Measurements from ENCODE around the gene GLS2.
"Not testable (repeated sequence)": the region's sequence is repeated elsewhere in the genome, so short reads cannot be mapped to it uniquely, and the experiment has no call there.

Gene GLS2

DNA sequence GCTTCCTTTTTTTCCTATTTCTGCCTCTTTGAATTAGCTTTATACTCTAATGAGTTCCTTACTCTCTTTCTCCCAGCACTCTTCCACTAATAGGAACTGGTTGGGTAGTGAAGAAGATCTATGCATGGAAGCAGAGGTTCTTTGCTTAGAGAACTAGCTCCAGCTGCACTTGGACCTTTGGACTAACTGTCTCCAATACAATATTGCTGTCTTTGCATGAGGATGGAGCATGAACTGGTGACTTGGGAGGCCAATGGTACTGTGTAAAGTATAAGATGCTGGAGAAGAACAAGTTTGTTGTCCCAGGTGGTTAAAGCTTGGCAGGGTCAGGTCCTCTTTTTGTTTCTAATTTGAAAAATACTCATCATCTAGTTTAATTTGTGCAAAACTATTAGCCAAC lies 2.4 kb upstream of the GLS2 start:
- DNase-seq, result no peak

DNA sequence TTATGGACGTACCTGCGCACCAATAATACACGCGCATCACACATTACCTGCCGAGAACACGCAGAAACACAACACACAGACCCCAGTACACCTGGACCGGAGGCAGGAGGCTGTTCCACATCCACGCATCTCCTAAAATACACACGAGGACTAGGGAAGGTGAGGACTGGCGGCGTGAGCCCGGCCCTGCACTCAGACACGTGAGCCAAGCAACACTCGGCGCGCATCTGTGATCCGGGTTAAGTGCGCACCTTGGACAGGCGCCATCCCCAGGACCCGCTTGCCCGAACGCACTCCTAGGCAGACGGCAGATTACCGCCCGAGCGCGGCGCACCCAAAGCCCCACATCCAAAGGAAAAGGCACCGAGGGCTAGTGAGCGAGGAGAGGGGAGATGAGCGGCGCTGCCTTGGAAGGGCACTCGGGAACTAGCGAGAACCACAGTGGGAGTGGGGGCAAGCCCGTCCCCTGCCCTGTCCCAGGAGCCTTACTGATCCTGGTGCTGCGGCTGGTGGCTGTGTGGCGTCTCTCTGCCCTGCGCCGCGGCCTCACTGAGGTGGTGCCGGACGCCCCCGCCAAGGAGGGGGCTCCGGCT lies 417 bp downstream of the GLS2 start:
- DNase-seq, result no peak

DNA sequence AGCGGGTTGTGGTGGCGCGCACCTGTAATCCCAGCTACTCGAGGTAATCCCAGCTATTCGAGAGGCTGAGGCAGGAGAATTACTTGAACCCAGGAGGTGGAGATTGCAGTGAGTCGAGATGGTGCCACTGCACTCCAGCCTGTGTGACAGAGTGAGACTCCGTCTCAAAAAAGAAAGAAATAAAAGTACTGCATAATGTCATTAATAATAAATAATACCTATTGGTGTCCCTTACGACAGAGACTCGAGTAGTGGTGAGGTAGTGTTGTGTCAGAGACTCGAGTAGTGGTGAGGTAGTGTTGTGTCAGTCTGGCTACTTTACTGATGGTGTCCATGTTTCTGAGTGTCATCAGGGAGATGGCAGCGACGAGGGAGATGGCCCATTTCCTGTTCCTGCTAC lies 1.3 kb downstream of the GLS2 start:
- DNase-seq, result no peak

DNA sequence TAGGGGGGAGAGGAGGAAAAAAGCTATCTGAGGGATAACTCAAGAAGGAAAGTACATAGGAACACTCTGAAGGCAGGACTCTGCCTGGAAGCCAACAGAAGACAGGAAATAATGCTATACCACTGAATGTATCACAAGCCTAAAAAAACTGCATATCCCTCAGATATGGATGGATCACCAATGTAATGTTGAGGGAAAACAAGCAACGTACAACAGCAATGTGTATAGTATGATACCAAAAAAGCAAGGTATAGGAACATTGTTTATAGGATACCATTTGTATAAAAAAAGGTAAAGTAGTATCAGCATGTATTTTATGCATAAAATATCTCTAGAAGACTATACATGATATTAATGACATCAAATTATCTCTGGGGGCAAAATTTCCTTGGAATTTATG lies 3.4 kb downstream of the GLS2 start:
- DNase-seq, result no peak

DNA sequence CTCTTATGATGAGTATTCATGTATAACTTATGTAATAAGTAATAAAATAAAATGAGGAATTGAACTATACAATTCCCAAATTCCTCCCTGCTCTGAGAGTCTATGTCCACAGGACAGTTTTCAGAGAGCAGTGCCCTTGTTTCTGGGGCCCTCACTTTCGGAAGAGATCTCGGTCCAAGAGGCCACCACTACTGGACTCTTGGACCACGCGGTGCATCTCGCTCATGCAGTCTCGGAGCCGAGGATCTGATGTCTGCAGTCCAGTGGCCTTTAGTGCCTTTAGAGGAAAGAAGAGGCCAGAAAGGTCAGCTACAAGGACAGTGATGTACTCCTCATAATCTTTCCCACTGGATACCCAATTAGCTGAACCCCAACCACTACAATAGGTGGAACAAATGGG lies 8.3 kb downstream of the GLS2 start:
- DNase-seq, result no peak

DNA sequence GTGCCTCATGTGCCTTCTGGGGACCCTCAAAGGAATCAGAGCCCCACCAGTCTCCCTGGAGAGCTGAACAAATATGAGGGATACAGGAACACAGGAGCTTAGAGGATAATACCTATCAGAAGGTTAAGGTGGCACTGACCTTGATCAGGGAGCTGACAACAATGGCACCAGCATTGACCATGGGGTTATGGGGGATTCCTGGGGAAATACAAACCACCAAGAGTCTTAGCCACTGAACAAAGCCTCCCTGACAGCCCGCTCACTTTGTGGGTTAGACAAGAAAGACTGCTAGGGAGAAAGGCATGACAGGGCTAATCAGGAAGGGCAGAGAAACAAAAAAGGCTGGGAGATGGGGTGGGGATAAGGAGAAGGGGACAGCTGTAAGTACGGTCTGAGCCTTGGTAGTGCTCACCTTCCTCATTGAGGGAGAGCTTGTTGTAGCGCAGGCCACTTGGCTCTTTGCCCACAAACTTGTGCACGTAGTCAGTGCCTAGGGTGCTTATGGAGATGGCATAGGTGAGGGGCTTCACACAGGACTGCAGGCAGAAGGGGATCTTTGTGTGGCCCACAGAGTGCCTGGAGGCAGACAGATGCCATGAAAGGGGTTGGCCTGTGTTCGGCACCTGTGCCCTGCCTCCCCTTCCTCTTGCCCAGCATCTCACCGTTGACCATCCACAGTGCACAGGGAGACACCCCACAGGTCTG lies 10.3 kb downstream of the GLS2 start:
- DNase-seq, result no peak

DNA sequence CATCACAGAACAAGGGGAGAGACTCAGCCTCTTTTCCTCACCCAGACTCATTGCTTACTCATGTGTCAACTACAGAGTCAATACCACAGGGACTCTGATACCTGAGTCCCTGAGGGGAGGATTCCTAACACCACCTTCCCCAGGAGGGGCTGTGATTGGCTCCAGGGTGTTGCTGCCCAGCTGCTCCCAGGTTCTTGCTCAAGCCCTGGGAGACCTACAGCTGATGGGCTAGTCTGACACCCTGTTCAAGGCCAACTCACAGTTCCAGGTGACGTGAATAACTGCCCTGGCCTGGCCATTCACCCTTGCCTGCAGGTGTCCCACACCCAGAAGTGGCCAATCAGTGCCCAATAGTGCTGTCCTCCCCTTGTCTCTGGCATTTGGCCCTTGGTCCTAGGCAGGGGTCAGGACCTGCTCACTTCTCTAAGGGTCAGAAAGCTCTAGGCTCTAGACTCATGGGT lies 11.0 kb downstream of the GLS2 start:
- no peak for DNase-seq

DNA sequence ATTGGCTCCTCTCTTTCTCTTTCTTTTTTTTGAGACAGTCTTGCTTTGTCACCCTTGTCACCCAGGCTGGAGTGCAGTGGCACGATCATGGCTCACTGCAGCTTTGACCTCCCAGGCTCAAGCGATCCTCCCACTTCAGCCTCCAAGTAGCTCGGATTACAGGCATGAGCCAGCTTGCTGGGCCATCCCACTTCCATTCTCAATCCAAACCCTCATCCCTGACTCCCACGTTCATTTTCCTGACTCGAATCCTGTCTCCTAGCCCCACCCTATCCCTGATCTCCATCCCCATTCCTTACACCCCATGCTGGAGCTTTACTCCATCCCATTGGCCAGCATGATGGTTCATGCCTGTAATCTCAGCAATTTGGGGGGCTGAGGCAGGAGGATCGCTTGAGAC lies 11.8 kb downstream of the GLS2 start:
- DNase-seq, result no peak

DNA sequence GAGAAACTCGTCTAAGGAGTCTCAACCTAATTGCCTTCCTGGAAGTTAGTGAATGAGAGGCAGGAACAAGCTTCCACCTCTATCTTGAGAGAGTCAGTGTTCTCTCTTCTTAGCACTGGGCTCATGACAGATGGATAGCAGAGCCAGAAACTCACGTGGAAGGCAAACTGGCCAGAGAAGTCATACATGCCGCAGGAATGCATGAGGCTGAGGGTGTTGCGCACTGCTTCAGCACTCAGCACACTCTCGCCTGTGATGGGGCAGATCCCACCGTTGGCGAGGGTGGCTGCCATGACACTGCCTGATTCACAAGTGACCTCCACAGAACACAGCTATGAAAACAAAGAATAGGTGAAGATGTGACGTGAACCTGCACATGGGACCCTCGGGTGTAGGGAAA lies 13.6 kb downstream of the GLS2 start:
- DNase-seq, result no peak

DNA sequence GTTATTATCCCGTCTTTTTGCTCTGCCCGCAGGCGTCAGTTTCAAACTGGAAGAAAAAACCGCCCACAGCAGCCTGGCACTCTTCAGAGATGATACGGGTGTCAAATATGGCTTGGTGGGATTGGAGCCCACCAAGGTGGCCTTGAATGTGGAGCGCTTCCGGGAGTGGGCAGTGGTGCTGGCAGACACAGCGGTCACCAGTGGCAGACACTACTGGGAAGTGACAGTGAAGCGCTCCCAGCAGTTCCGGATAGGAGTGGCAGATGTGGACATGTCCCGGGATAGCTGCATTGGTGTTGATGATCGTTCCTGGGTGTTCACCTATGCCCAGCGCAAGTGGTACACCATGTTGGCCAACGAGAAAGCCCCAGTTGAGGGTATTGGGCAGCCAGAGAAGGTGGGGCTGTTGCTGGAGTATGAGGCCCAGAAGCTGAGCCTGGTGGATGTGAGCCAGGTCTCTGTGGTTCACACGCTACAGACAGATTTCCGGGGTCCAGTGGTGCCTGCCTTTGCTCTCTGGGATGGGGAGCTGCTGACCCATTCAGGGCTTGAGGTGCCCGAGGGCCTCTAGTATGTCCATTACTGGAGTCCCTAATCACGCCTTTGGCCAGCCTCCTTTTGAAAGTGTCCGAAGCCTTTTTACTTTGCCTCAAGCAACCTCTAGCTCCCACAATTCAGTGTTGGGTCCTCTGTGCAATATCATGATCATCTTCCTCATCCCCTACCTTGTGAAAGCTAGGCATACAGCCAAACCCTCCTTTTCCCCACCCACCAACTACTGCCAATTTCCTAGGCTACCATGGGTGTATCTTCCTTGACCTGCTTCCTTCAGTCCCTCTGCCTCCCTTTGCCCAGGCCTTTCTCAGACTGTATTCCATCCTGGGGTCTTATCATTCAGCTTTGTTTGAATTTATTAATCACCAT lies 18.7 kb downstream of the GLS2 start:
- DNase-seq, result no peak

DNA sequence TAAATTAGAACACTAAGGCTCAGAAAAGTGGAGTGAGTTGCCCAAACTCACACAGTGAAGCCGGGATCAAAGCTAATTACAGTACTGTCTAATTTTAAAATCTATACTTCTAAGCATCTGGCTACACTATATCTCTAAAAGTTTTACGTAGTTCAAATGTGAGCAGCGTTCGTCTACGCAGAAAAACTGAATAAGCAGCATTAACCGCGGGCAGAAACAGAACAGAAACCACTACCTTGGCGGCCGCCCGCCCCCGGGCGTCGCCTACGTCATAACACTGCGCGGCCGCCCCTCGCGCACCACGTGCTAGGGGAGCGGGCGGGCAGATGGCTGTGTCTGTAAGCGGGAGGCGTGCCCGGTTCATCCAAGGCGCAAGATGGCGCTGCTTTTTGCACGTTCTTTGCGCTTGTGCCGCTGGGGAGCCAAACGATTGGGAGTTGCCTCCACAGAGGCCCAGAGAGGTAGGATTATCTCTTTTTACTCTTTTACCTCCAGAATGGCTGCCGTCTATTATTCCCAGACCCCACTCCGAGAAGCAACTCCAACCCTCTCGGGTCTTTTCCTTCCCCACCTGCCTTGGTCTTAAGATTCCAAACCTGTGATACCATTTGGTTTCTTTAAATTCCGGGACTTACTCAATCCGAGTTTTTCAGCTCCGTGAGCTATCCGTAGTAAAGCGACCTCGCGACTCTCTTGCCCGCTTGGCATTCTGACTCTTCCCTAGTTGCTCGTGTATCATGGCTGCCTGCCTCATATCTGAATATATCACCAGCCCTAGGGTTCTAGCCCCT lies 19.6 kb downstream of the GLS2 start, which contains the start of gene SPRYD4:
Gene SPRYD4, plus strand, starts transcription at position 363 of the 791 bp plus-strand sequence. Its CDS starts 14 bp downstream, at position 377.
- peak; percentile 87 to 91 for DNase-seq

DNA sequence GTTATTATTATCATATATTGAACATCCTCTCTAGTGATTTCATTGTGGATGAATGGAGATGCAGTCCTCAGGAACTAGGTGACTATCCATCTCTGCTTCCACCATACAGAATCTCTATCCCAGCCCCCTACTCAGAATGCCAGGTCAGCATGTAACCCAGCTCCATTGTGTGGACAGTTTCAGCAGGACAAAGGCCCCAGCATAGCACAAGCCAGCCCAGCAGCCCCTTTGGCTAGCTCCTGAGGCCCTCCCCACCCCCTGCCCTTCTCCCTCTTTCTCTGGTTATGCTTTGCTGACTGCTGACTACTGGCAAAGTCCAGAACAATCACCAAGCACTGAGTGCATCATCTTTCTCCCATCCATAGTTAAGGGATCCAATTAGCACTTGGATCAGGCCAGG lies 25.4 kb downstream of the GLS2 start:
- no peak for DNase-seq

DNA sequence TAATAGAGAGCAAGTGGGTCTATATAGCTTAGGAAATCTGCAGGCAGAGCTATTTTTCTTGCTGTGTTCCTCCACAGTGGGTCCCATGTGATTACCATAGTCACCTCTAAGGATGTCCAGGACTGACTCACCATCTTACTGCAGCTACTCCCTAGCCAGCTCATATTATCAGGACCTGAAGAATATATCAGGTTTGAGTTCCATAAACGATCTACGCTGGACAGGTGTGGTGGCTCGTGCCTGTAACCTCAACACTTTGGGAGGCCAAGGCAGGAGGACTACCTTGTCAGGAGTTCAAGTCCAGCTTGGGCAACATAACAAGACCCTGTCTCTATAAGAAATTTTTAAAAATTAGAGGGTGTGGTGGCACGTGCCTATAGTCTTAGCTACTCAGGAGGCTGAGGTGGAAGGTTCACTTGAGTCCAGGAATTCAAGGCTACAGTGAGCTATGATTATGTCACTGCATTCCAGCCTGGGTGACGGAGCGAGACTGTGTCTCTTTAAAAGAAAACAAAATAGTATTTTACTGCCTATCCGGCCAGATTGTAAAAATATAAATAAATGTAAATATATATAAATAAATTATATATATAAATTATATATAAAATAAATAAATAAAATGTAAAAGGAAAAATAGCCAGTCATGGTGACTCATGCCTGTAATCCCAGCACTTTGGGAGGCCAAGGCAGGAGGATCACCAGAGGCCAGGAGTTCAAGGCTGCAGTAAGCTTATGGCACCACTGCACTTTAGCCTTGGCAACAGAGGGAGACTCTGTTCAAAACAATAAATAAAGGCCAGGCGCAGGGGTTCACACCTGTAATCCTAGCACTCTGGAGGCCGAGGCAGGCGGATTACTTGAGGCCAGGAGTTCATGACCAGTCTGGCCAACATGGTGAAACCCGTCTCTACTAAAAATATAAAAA lies 26.5 kb downstream of the GLS2 start:
- no peak for DNase-seq

DNA sequence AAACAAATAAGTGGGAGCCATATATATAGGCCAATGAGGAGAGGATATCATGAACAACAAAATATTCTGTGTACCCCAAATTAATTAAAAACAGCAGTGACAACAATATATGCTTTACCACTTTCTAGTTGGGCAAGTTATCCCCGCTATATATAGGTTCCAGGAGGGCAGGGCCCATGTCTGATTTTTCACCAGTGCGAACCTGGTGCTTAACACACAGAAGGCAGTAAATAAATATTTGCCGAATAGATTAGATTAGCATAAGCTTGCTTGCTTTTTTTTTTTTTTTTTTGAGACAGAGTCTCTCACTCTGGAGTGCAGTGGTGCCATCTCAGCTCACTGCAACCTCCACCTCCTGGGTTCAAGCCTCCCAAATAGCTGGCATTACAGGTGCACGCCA lies 30.1 kb downstream of the GLS2 start:
- DNase-seq, result no peak

DNA sequence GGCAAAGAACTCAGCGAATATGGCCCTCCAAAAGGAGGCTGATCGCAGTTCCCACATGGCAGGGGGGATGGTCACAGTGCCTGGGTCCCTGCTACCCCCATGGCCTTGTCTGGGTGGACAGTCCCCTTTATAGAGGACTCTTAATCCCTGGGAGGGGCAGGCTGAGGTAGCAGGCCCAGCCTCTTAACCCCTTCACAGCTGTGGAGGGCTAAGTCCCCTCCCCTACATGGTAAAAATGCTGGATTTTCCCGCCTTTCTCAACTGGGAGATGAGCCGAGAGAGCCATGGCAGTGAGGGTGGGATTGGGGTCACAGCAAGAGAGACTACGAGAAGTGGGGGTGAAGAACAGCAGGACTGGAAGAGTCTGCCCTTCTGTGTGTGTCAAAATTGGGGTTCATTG lies 33.4 kb downstream of the GLS2 start, which contains the start of gene MIP:
Gene MIP, minus strand, starts transcription at position 101 of the 400 bp plus-strand sequence. Its CDS starts 44 bp downstream, at position 57.
- no peak for DNase-seq

DNA sequence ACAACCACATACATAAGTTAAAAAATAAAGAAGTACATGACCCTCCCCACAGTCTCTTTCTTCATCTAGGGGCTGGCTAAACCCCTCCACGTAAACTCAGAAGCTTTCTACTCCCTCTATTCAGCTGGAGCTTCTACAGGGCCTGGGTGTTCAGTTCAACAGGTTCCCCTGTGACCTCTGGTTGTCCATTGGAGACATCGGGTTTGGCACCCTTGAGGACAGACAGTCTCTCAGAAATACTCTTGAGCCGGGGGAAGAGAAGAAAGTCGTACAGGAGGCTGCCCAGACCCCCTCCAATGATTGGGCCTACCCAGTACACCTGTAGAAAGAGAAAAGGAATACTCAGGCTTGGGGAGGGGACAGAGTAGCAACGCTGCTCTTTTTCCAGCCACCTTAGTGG lies 36.8 kb downstream of the GLS2 start:
- DNase-seq, result no peak

DNA sequence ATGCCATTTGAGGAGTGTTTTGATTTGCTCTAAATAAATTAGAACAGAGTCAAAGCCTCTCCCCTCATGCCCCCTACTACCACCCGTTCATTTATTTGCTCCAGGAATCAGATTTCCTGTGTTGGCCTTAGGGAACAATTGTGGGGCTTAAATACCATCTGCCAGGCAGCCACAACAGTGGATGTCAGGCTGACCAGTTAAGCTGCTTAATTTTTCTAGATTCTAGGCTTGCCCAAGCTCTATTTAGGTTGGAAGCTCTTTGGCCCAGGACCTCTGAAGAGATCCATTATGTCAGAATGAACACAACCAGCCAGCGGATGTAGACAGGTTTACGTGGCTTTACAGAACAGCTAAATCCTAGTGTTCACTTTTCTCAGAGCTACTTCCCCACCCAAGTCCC lies 37.7 kb downstream of the GLS2 start:
- DNase-seq, result no peak

DNA sequence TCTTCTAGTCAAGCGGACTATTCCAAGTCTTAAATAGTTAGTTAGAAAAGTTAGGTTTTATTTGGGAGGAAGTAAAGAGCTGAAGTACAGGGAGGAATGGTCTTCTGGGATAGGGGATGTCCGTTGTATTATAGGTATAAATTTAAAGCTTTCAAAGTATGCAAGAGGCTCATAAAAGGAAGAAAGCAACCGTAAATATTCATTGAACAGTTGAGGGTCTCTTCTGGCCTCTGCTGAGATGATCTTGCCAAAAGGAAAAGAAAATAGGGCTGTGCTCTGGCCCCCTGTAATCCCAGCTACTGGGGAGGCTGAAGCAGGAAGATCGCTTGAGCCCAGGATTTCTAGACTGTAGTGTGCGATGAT lies 38.4 kb downstream of the GLS2 start:
- no peak for DNase-seq

DNA sequence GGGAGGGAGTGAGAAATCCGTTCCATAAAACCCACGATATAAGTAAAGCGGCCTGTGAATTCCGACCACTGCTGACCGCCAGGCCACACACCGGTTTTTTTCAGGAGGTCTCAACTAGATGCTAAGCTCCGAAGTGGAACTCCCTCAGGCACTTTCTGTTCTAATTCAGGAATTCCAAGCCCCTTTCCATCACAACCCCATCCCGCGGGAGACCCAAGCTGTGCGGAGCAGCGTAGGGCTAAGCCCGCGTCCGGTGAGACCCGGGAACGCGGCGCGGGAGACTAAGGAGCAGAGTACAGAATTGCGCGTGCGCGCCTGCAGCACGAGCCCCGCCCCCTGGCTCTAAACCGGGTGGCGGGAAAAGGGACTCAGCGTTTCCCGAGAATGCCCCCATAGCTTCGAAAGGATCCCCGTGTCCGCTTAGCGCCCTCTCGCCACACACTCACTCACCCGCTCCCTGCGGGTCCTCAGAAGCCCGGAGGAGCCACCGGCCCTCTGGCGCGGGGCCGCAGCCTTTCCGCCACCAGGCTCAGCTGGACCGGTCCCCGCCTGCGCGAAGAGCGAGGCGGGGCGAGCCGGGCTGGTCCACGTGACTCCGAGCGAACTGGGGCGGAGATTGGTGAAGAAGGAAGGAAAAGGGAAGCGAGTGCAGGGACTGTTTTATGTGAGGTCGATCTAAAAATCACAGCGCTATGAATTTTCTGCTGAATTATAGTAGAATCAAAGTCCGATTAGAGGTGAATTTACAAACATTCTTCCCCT lies 38.9 kb downstream of the GLS2 start, which contains the start of gene TIMELESS:
Gene TIMELESS, minus strand, starts transcription at position 567 of the 762 bp plus-strand sequence. CDS start 15,256 bp downstream, outside the sequence.
- DNase-seq, result peak; percentile 77

DNA sequence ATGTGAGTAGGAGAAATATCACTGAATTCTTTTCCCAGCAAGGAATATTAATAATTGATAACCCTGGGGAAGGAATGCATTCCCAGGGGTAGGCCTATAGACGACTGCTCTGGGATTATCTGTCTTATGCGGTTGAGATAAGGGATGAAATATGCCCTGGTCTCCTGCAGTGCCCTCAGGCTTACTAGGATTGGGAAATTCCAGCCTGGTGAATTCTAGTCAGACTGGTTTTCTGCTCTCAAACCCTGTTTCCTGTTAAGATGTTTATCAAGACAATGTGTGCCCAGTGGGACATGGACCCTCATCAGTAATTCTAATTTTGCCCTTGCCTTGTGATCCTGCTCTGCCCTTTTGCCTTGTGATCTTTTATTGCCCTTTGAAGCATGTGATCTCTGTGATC lies 44.8 kb downstream of the GLS2 start:
- DNase-seq, result not testable (repeated sequence)

Data from activated CD4-positive, alpha-beta T cell treated with anti-CD3 and anti-CD28 coated beads, Interleukin-2, amount 50 U/mL, for 4 hours (primary cell).